ENCODE measurements around the gene STARD10.

STARD10 gene

GRCh38 chr11:72784662-72785061, 9.2 kb downstream of the STARD10 start:
- in situ Hi-C loops (cut with HindIII; ENCODE audit: low sequenced_read_pairs): no loop called here

- in situ Hi-C loops (cut with HindIII; ENCODE audit: low sequenced_read_pairs): no loop called here
These were observed 10.5 kb downstream of the STARD10 start for GRCh38 chr11:72783144-72783905.

GRCh38 chr11:72782081-72782920, 11.5 kb downstream of the STARD10 start:
- in situ Hi-C loops (cut with HindIII; ENCODE audit: low sequenced_read_pairs): no loop called here

GRCh38 chr11:72781313-72782080, 12.3 kb downstream of the STARD10 start:
- in situ Hi-C loops (cut with HindIII; ENCODE audit: low sequenced_read_pairs): no loop called here

- in situ Hi-C loops (cut with HindIII; ENCODE audit: low sequenced_read_pairs): no loop called here
These were observed 12.9 kb downstream of the STARD10 start for GRCh38 chr11:72781063-72781312.

GRCh38 chr11:72780296-72781062, 13.4 kb downstream of the STARD10 start:
- in situ Hi-C loops (cut with HindIII; ENCODE audit: low sequenced_read_pairs): no loop called here

GRCh38 chr11:72779495-72780128, 14.2 kb downstream of the STARD10 start:
- in situ Hi-C loops (cut with HindIII; ENCODE audit: low sequenced_read_pairs): no loop called here

- in situ Hi-C loops (cut with HindIII; ENCODE audit: low sequenced_read_pairs): no loop called here
These were observed 15.0 kb downstream of the STARD10 start for GRCh38 chr11:72778535-72779494.

GRCh38 chr11:72777755-72778278, 16.0 kb downstream of the STARD10 start:
- in situ Hi-C loops (cut with HindIII; ENCODE audit: low sequenced_read_pairs): no loop called here

- in situ Hi-C loops (cut with HindIII; ENCODE audit: low sequenced_read_pairs): no loop called here
These were observed 16.7 kb downstream of the STARD10 start for GRCh38 chr11:72776844-72777754.

GRCh38 chr11:72776117-72776843, 17.6 kb downstream of the STARD10 start:
- in situ Hi-C loops (cut with HindIII; ENCODE audit: low sequenced_read_pairs): no loop called here

- in situ Hi-C loops (cut with HindIII; ENCODE audit: low sequenced_read_pairs): no loop called here
These were observed 18.3 kb downstream of the STARD10 start for GRCh38 chr11:72775288-72776110.

- in situ Hi-C loops (cut with HindIII; ENCODE audit: low sequenced_read_pairs): no loop called here
These were observed 19.3 kb downstream of the STARD10 start for GRCh38 chr11:72774499-72774898.

GRCh38 chr11:72773696-72774095, 20.2 kb downstream of the STARD10 start:
- in situ Hi-C loops (cut with HindIII; ENCODE audit: low sequenced_read_pairs): no loop called here

GRCh38 chr11:72773291-72773690, 20.6 kb downstream of the STARD10 start:
- in situ Hi-C loops (cut with HindIII; ENCODE audit: low sequenced_read_pairs): no loop called here

- in situ Hi-C loops (cut with HindIII; ENCODE audit: low sequenced_read_pairs): no loop called here
These were observed 21.8 kb downstream of the STARD10 start for GRCh38 chr11:72772059-72772458.
